ENCODE results near the gene CNR1.

The CNR1 gene

GRCh38 chr6:88145298-88145963 is 20.7 kb downstream of the CNR1 start:
- intact Hi-C loops (cut with DNase I): no loop called here
- no peak for DNase-seq

DNA sequence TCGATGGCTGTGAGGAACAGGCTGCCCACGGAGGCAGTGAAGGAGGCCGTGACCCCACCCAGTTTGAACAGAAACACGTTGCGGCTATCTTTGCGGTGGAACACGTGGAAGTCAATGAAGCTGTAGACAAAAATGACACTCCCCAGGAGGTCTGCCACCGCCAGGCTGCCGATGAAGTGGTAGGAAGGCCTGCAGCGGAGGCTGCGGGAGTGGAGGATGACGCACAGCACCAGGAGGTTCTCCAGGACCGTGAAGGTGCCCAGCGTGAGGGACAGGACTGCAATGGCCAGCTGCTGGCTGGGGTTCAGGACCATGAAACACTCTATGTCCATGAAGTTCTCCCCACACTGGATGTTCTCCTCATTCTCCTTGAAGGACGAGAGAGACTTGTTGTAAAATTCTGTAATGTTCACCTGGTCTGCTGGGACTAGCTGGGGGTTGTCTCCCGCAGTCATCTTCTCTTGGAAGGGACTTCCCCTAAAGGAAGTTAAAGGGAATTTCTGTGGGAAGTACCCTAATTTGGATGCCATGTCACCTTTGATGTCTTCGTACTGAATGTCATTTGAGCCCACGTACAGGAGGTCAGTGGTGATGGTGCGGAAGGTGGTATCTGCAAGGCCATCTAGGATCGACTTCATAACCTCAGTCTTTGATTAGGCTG is 21.4 kb downstream of the CNR1 start:
- DNase-seq: peak in 1 of 42 donors; percentile 2
- intact Hi-C loops (cut with DNase I): no loop called here

DNA sequence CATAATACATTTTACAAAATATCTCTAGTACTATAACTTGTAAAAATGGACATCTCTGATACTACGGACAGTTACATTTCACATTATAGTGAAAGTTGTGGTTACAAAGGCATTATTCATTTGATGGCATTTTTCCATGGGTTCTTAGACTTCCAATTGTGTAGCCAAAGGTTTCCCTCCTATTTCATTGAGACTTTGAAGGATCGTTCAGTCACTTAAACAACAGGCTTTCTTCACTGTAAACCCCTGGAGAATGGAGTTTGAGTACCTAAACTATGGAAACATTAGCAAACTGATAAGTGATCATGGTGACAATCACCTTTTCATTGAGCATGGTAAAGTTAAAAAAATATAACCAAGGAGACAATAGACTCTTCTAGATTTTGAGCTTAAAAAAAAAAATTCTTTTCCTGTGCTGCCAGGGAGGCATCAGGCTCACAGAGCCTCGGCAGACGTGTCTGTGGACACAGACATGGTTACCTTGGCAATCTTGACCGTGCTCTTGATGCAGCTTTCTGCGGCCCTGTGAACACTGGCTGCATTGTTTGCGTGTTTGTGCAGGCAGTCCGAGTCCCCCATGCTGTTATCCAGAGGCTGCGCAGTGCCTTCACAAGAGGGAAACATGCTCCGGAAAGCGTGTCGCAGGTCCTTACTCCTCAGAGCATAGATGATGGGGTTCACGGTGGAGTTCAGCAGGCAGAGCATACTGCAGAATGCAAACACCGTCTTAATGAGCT is 22.6 kb downstream of the CNR1 start:
- intact Hi-C loops (cut with DNase I): no loop called here
- DNase-seq: peak in 7 of 42 donors; percentile 4 to 33 (median 19)

- no peak for DNase-seq
- intact Hi-C loops (cut with DNase I): no loop called here
Measured at GRCh38 chr6:88142297-88142668, 23.9 kb downstream of the CNR1 start.

DNA sequence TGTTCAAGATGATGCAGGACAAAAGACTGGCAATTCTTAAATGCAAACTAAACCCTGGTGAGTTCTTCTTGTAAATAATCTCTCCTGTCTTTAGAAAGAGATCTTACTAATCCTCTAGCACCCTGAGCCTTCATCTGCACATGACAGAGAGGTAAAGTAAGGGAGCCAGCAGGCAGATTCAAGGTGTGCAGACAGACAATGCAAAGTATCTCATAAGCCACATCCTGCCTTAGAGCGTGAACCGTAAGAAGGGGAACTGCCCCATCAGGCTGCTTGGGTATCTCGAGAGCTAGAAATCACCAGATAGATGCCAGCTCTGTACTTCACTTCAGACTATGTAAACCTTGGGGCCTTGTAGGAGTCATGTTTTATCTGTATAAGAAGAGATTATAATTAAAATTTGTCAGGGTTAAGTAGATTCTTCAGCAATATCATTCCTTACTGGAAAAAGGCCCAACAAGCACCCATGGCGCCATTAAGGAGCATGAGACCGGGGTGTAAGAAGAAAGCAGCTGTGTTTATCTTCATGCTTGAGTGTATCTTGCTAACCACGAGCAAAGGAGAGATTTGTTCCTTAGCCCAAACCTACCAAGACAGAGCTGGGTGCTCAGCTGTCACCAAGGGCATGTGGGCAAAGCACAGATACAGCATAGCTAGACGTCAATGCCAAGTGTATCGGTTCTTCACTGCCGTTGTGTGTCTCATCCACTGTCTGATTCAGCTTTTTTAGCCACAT is 24.4 kb downstream of the CNR1 start:
- no peak for DNase-seq
- intact Hi-C loops (cut with DNase I): no loop called here

- no peak for DNase-seq
Measured at GRCh38 chr6:88137915-88138314, 28.2 kb downstream of the CNR1 start.

DNA sequence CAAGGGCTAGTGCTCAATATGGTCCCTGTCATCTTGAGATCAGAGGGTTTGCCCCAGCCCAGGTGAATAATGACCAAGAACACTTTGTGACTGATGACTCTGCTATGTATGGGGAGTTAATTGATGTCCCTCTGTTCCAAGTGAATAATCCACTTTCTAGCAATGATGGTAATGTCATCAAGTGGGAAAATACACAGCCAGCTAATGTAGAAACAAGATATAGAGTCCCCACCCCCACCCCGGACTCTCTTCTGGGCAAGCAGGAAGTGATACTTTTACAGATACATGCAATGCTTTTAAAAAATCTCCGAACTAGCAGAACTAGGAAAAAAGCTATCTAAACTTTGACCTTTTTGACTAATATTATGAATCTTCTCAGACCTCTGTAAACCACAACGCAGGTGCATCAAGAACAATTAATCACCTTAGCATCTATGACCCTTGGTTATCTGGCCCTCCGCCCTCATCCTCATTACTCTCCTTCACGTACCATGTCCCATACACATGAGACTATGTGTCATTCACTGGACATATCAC is 30.5 kb downstream of the CNR1 start:
- intact Hi-C loops (cut with DNase I): no loop called here

More at GRCh38 chr6:88137915-88138314, 28.2 kb downstream of the CNR1 start:
- intact Hi-C loops (cut with DNase I): no loop called here

GRCh38 chr6:88134575-88134974 is 31.6 kb downstream of the CNR1 start:
- intact Hi-C loops (cut with DNase I): no loop called here
- DNase-seq: no peak

More for the DNA sequence above, 30.5 kb downstream of the CNR1 start:
- DNase-seq: no peak

DNA sequence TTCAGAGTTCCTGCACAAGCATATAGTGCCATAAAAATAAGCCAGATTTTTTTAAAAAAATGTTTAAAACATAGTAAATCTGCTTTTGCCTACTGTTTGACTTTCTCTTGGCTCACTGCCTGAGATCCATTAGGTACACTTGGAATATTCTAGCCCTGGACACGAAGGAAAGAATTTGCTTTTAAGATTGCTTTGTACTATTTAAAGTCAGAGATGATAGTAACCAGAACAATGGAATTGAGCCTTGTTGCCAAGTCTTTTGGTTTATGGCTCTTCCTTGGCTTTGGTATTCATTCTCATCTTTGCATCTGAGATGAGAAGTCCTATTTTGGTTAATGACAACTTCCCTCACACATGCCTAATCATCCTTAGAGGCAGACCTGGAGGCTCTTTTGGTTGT is 32.4 kb downstream of the CNR1 start:
- no peak for DNase-seq
- intact Hi-C loops (cut with DNase I): no loop called here

DNA sequence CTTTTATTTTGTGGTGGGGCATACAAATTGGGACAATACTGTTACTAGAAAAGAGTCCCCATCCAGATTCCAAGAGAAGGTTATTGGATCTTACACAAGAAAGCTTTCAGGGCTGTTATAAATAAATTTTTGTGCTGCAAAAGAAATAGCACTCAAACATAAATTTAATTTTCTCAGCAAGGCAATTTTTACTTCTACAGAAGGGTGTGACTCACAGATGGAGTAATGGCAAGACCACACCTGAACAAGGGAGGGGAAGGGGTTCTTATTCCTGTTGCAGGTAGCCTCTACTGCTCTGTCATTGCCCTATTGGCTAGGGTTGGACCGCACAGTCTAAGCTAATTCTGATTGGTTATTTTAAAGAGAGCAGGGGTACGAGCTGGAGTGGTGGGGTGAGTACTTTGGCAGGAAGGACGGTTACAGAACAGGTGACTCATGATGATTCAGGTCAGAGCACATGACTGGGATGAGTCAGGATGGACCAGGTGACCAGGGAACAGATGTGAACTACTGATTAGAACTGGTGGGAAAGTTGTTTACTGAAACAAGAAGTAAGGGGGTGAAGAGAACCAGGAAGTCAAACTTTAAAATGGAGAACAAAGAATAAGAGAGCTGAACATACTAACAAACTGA is 41.1 kb downstream of the CNR1 start:
- no peak for DNase-seq
- intact Hi-C loops (cut with DNase I): no loop called here

GRCh38 chr6:88120635-88121034 is 45.5 kb downstream of the CNR1 start:
- DNase-seq: no peak
- intact Hi-C loops (cut with DNase I): no loop called here

- intact Hi-C loops (cut with DNase I): no loop called here
- DNase-seq: no peak
Measured at GRCh38 chr6:88119769-88120168, 46.4 kb downstream of the CNR1 start.

- no peak for DNase-seq
- intact Hi-C loops (cut with DNase I): no loop called here
Measured at GRCh38 chr6:88116276-88116675, 49.9 kb downstream of the CNR1 start.

DNA sequence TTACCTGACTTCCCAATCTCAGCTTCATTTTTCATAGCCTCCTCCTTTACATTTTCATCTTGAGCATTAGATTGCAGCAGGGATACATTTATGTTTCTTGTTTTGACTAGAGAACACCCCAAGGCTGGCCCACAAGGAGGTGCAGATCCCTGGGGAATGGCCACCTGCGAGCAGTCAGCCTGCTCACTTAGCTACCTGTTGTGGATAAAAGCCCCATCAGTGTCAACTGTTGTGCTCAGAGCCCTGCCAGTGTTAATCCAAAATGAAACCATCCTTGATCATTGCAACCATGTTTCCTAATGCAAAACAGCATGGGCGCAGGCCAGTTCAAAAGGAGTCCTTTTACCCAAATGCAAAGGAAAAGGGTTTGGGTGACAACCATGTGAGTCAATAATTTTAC is 50.8 kb downstream of the CNR1 start:
- intact Hi-C loops (cut with DNase I): no loop called here
- DNase-seq: no peak

DNA sequence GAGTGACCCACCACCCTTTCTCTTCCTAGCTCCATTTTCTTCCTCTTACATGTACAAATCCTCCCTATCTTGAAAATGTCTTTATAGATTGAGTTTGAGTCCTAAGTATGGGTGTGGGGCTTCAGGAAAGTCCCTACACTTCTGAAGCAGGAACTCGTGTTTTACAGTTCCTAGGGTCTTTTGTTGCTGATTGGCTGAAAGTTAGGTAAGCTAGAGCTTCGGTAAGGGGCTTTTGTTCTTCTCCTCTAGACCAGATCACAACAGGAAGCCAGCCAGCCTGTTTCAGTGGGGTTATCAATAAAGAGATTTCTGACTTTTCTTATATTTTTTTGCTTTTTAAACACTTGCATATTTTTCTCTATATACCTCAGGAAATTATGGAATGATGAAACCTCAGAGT is 51.3 kb downstream of the CNR1 start:
- intact Hi-C loops (cut with DNase I): no loop called here
- no peak for DNase-seq

- intact Hi-C loops (cut with DNase I): no loop called here
- DNase-seq: no peak
Measured at GRCh38 chr6:88111991-88112390, 54.2 kb downstream of the CNR1 start.

DNA sequence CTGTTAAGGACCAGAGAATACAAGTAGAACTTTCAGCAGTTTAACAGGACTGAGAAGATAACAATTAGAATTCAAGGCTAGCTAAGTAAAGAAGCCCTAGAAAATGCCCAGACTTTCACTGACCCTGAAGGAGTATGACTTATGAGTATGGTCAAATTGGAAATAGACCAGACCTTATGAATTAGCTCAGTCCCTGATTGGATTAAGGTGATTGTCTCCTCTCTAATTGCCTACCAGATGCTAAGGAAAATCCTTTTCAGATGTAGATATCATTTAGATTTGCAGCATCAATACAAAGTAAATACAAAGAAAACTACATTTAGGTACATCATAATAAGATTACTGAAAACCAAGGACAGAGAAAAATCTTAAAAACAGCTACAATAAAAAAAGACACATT is 58.9 kb downstream of the CNR1 start:
- no peak for DNase-seq
- intact Hi-C loops (cut with DNase I): no loop called here

DNA sequence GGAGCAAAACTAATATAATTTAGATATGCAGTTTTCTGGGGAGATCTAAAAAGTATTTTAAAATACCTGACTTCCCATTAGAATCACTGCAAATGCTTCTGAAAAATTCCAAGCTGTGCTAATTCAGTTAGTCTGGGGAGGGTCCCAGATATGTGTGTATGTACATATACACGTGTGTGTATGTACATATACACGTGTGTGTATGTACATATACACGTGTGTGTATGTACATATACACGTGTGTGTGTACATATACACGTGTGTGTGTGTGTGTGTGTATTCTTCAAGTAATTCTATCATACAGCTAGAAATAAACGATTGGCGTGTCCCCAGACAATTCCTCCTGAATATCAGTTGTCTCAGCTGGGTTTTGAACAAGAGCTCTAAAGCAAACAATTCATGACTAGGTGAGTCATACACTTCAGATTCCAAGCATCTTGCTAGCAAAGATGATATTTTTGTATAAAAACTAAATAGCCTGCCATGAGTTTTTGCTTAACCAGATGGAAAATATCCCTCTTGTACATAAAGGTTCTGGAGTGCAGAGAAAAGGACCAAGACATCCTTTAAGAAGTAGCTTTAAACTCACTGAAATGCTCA is 60.3 kb downstream of the CNR1 start:
- DNase-seq: no peak
- intact Hi-C loops (cut with DNase I): no loop called here
